Activated CD4-positive, alpha-beta T cell treated with anti-CD3 and anti-CD28 coated beads, Interleukin-2, Interleukin-6, amounts not matched to agents 100 ng/mL and 50 ng/mL, durations not matched to agents 16 hours and 8 hours (primary cell): ENCODE measurements around the gene FOXI1.

ENCODE experiments used
- DNase-seq: peaks from one replicate; pipeline ENCODE4 v3.0.0-alpha.2; 2020

The FOXI1 gene

GRCh38 chr5:170154297-170154696 is 48.6 kb downstream of the FOXI1 start:
- no peak for DNase-seq

- no peak for DNase-seq
Observed at GRCh38 chr5:170154744-170155143, 49.0 kb downstream of the FOXI1 start.

- no peak for DNase-seq
Observed at GRCh38 chr5:170155771-170156170, 50.1 kb downstream of the FOXI1 start.

DNA sequence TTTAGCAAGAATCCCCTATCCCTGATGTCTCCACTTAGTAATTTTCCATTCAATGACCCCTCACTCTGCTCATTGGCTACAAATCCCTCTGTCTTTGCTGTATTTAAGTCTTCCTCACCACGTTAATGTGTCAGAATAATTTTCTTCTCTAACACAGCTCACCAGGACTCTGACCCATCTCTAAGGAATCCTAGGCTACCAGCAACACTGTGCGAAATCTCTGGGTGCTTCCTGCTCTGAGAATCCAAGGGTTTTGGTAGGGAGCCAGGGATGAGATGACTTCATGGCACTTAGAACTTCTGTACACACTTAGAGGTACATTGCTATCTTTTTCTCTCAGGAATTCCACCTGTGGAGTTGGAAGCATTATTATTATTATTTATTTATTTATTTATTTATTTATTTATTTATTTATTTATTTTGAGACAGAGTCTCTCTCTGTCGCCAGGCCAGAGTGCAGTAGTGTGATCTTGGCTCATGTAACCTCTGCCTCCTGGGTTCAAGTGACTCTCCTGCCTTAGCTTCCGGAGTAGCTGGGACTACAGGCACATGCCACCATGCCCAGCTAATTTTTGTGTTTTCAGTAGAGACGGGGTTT is 53.5 kb downstream of the FOXI1 start:
- no peak for DNase-seq
